Activated CD4-positive, alpha-beta T cell treated with anti-CD3 and anti-CD28 coated beads for 36 hours (primary cell): ENCODE results near the gene FSCN2. TPM values are rescaled to one million over a fixed set of nuclear protein-coding genes. Genes with fewer than 3 reads are reported as not detected.

Experiments used
- ATAC-seq: fragments of 200-7000 bp; cut with Tn5 transposase; one replicate; pipeline ENCODE4 v1.10.0; 2021; ENCODE audit warnings: mild to moderate bottlenecking, moderate library complexity
- CTCF ChIA-PET: fragments of 350-600 bp; sonication (Branson Sonifier 250); formaldehyde crosslinking; loops from one replicate; lab custom pipeline; 2021; ENCODE audit warnings: antibody characterized with exemption; lab: Charles Lee
- POLR2A ChIA-PET: fragments of 350-600 bp; sonication (Branson Sonifier 250); formaldehyde crosslinking; loops from one replicate; lab custom pipeline; 2021; ENCODE audit warnings: antibody characterized with exemption, inconsistent platforms; lab: Charles Lee
- DNase-seq: peaks from one replicate; pipeline ENCODE4 v3.0.0-alpha.2; 2020
- H3K27ac Mint-ChIP-seq: one replicate; pipeline ENCODE4 v1.8.0; 2021; ENCODE audit warnings: mixed read lengths
- H3K27me3 Mint-ChIP-seq: one replicate; pipeline ENCODE4 v1.8.0; 2021; ENCODE audit warnings: mixed read lengths
- H3K36me3 Mint-ChIP-seq: one replicate; pipeline ENCODE4 v1.8.0; 2021; ENCODE audit warnings: low read depth, mixed read lengths
- H3K4me1 Mint-ChIP-seq: one replicate; pipeline ENCODE4 v1.8.0; 2021; ENCODE audit warnings: mixed read lengths
- H3K4me3 Mint-ChIP-seq: one replicate; pipeline ENCODE4 v1.8.0; 2021; ENCODE audit warnings: mild to moderate bottlenecking, moderate library complexity, mixed read lengths
- H3K9me3 Mint-ChIP-seq: one replicate; pipeline ENCODE4 v1.8.0; 2021; ENCODE audit warnings: low read depth, mixed read lengths
- intact Hi-C, 2 experiments: fragments of 100-400 bp; cut with DNase I in 1 of 2; cut with micrococcal nuclease in 1 of 2; formaldehyde crosslinking; loops; one replicate each; pipeline versions ENCODE4 v1.14.2 to v1.15.1; 2022 to 2024; cut with DNase I, micrococcal nuclease
- total RNA-seq, 2 experiments: library from RNA; stranded (reverse); gene quantifications; one replicate each; pipeline ENCODE4 v1.2.3, GENCODE V29; 2021

The FSCN2 gene
- total RNA-seq, 2 experiments from 2014 or later: 0.23 to 0.58 TPM

GRCh38 chr17:81508639-81509206, 19.5 kb upstream of the FSCN2 start:
- no peak for ATAC-seq
- Mint-ChIP-seq H3K27me3 (no peaks in the 10 kb centered on the region), H3K4me3 (peak overlapping the region; percentile 97), H3K4me1 (peaks cover 12% of the 10 kb centered on the region), H3K9me3 (no peaks in the 10 kb centered on the region), H3K36me3 (peaks cover 44% of the 10 kb centered on the region), H3K27ac (peak overlapping the region; percentile 86)
- intact Hi-C loops: loop anchor here in 1 of 2 experiments (2.0 kb wide), 2 partner anchors 24 to 114 kb away; partner anchors contain the start of gene BAHCC1
- CTCF ChIA-PET: interaction anchor here (0.6 to 1.4 kb wide), 4 partner anchors 10 to 215 kb away, joined by 3 read pairs; no protein-coding TSS in a partner anchor
- DNase-seq: peak; percentile 22
- POLR2A ChIA-PET: interaction anchor here (0.6 to 1.0 kb wide), 4 partner anchors 9 to 1662 kb away, joined by 3 to 5 read pairs (median 3); no protein-coding TSS in a partner anchor

GRCh38 chr17:81509207-81509971, 18.8 kb upstream of the FSCN2 start:
- Mint-ChIP-seq H3K27me3 (no peaks in the 10 kb centered on the region), H3K9me3 (no peaks in the 10 kb centered on the region), H3K4me3 (peak overlapping the region; percentile 97), H3K4me1 (peaks cover 12% of the 10 kb centered on the region), H3K27ac (peak overlapping the region; percentile 86), H3K36me3 (peaks cover 44% of the 10 kb centered on the region)
- ChIA-PET POLR2A (interaction anchor here (0.6 to 1.0 kb wide), 4 partner anchors 9 to 1662 kb away, joined by 3 to 5 read pairs (median 3); no protein-coding TSS in a partner anchor), CTCF (interaction anchor here (0.7 to 1.4 kb wide), 3 partner anchors 9 to 216 kb away, joined by 3 to 4 read pairs (median 3); no protein-coding TSS in a partner anchor)
- intact Hi-C loops: loop anchor here in 1 of 2 experiments (2.0 kb wide), 2 partner anchors 25 to 115 kb away; partner anchors contain the start of gene BAHCC1
- peak; percentile 58 for DNase-seq
- ATAC-seq: no peak

GRCh38 chr17:81509972-81510784, 18.0 kb upstream of the FSCN2 start:
- CTCF ChIA-PET: interaction anchor here (1.4 kb wide), 1 partner anchor 25 kb away, joined by 4 read pairs; no protein-coding TSS in a partner anchor

GRCh38 chr17:81510785-81511553, 17.2 kb upstream of the FSCN2 start:
- Mint-ChIP-seq H3K4me1 (peaks cover 14% of the 10 kb centered on the region), H3K27ac (peak overlapping the region; percentile 86), H3K9me3 (no peaks in the 10 kb centered on the region), H3K27me3 (no peaks in the 10 kb centered on the region), H3K4me3 (peak overlapping the region; percentile 97), H3K36me3 (peaks cover 46% of the 10 kb centered on the region)
- POLR2A ChIA-PET: interaction anchor here (0.8 kb wide), 1 partner anchor 226 kb away, joined by 3 read pairs; no protein-coding TSS in a partner anchor
- CTCF ChIA-PET: interaction anchor here (0.6 to 1.4 kb wide), 2 partner anchors 26 to 1209 kb away, joined by 3 to 4 read pairs; no protein-coding TSS in a partner anchor
- peak; percentile 61 for DNase-seq
- no peak for ATAC-seq
- intact Hi-C loops: loop anchor here in 1 of 2 experiments (5.0 to 10.0 kb wide), 2 partner anchors 171 to 784 kb away; partner anchors contain the start of genes ARL16 and HGS

More at GRCh38 chr17:81509972-81510784, 18.0 kb upstream of the FSCN2 start:
- Mint-ChIP-seq H3K27ac (peak overlapping the region; percentile 86), H3K9me3 (no peaks in the 10 kb centered on the region), H3K36me3 (peaks cover 45% of the 10 kb centered on the region), H3K4me1 (peaks cover 12% of the 10 kb centered on the region), H3K4me3 (peak overlapping the region; percentile 97), H3K27me3 (no peaks in the 10 kb centered on the region)
- ATAC-seq (no peak), DNase-seq (peak; percentile 34)
- intact Hi-C loops: loop anchor here (2.0 to 10.0 kb wide), 4 partner anchors 25 to 785 kb away; partner anchors contain the start of genes ARL16 (in 1 of the 2), BAHCC1 (in 1 of the 2) and HGS (in 1 of the 2)
- POLR2A ChIA-PET: interaction anchor here (0.8 kb wide), 1 partner anchor 225 kb away, joined by 3 read pairs; no protein-coding TSS in a partner anchor

- ChIA-PET CTCF (interaction anchor here (0.7 to 1.4 kb wide), 2 partner anchors 23 to 26 kb away, joined by 4 to 5 read pairs; no protein-coding TSS in a partner anchor), POLR2A (no interaction called here)
- no peaks in the 10 kb centered on the region for H3K9me3 Mint-ChIP-seq
- no peaks in the 10 kb centered on the region for H3K27me3 Mint-ChIP-seq
- peaks cover 46% of the 10 kb centered on the region for H3K36me3 Mint-ChIP-seq
- intact Hi-C loops: loop anchor here in 1 of 2 experiments (5.0 to 10.0 kb wide), 2 partner anchors 171 to 783 kb away; partner anchors contain the start of genes ARL16 and HGS
- H3K4me1 Mint-ChIP-seq: peaks cover 19% of the 10 kb centered on the region
- DNase-seq (no peak), ATAC-seq (no peak)
- peak overlapping the region; percentile 86 for H3K27ac Mint-ChIP-seq
- H3K4me3 Mint-ChIP-seq: peak overlapping the region; percentile 97
Observed at GRCh38 chr17:81511554-81511803, 16.7 kb upstream of the FSCN2 start.

- peak overlapping the region; percentile 97 for H3K4me3 Mint-ChIP-seq
- H3K9me3 Mint-ChIP-seq: no peaks in the 10 kb centered on the region
- POLR2A ChIA-PET: interaction anchor here (1.4 to 2.3 kb wide), 3 partner anchors 27 to 273 kb away, joined by 3 to 11 read pairs (median 11); partner anchors contain the start of genes FAAP100, NDUFAF8 and TEPSIN
- no peak for ATAC-seq
- H3K27me3 Mint-ChIP-seq: no peaks in the 10 kb centered on the region
- peaks cover 23% of the 10 kb centered on the region for H3K4me1 Mint-ChIP-seq
- intact Hi-C loops: loop anchor here in 1 of 2 experiments (1.0 to 10.0 kb wide), 9 partner anchors 24 to 783 kb away; partner anchors contain the start of genes ARL16, ASPSCR1, BAHCC1 and HGS
- CTCF ChIA-PET: interaction anchor here (0.7 to 1.4 kb wide), 2 partner anchors 23 to 27 kb away, joined by 4 to 5 read pairs; no protein-coding TSS in a partner anchor
- peak overlapping the region; percentile 86 for H3K27ac Mint-ChIP-seq
- peaks cover 46% of the 10 kb centered on the region for H3K36me3 Mint-ChIP-seq
- peak; percentile 44 for DNase-seq
Observed at GRCh38 chr17:81511804-81512561, 16.2 kb upstream of the FSCN2 start.

- Mint-ChIP-seq H3K27me3 (no peaks in the 10 kb centered on the region), H3K27ac (peak within 1 kb of the TSS; percentile 89), H3K36me3 (peaks cover 45% of the 10 kb centered on the region), H3K9me3 (no peaks in the 10 kb centered on the region), H3K4me3 (peak within 1 kb of the TSS; percentile 97), H3K4me1 (peaks cover 21% of the 10 kb centered on the region)
- ChIA-PET POLR2A (interaction anchor here (1.0 to 2.3 kb wide), 4 partner anchors 28 to 274 kb away, joined by 3 to 11 read pairs (median 7); partner anchors contain the start of genes BAHCC1, FAAP100, NDUFAF8 and TEPSIN), CTCF (no interaction called here)
- intact Hi-C loops: loop anchor here in 1 of 2 experiments (1.0 to 10.0 kb wide), 14 partner anchors 24 to 782 kb away; partner anchors contain the start of genes ARL16, ASPSCR1, BAHCC1 and CCDC137
- ATAC-seq: peak; percentile 61
- DNase-seq: peak; percentile 95
Observed at GRCh38 chr17:81512562-81513371, 15.4 kb upstream of the FSCN2 start, which contains the start of gene ACTG1. Gene ACTG1, minus strand, starts transcription at chr17:81512799. Its CDS starts 445 bp downstream, at chr17:81512354.

- POLR2A ChIA-PET: interaction anchor here (1.0 to 2.3 kb wide), 4 partner anchors 28 to 275 kb away, joined by 3 to 11 read pairs (median 7); partner anchors contain the start of genes BAHCC1, FAAP100, NDUFAF8 and TEPSIN
- Mint-ChIP-seq H3K9me3 (no peaks in the 10 kb centered on the region), H3K36me3 (peaks cover 42% of the 10 kb centered on the region), H3K4me1 (peaks cover 24% of the 10 kb centered on the region), H3K4me3 (peak overlapping the region; percentile 83), H3K27ac (peak overlapping the region; percentile 89), H3K27me3 (no peaks in the 10 kb centered on the region)
- peak; percentile 85 for DNase-seq
- peak; percentile 39 for ATAC-seq
- intact Hi-C loops: loop anchor here in 1 of 2 experiments (1.0 to 10.0 kb wide), 9 partner anchors 39 to 781 kb away; partner anchors contain the start of genes ARL16, ASPSCR1, CCDC137 and FAAP100
- CTCF ChIA-PET: no interaction called here
Observed at GRCh38 chr17:81513372-81513752, 14.8 kb upstream of the FSCN2 start.
